Testis (tissue), 2 donors: ENCODE data around the gene AK9.
"Not testable (repeated sequence)": the region's sequence is repeated elsewhere in the genome, so short reads cannot be mapped to it uniquely, and the experiment has no call there.

Experiments
- CTCF ChIP-seq, 3 experiments: fragments of 450-650 bp in 2 of 3; fragments of 200-600 bp in 1 of 3; sonication (generic) in 1 of 3; IDR thresholded peaks; one replicate each; pipeline ENCODE4 v1.5.1; 2016 to 2019; ENCODE audit warnings: antibody characterized with exemption in 3 of 3, mild to moderate bottlenecking in 2 of 3, moderate library complexity in 1 of 3
- POLR2A ChIP-seq: fragments of 450-650 bp; IDR thresholded peaks from one replicate; pipeline ENCODE4 v1.6.1; 2017; ENCODE audit warnings: antibody characterized with exemption, mild to moderate bottlenecking, moderate library complexity

- not testable (repeated sequence) for TF ChIP-seq CTCF (IDR thresholded peaks at IDR 0.05); POLR2A
Measured at GRCh38 chr6:109569901-109570300, 121.1 kb downstream of the AK9 start.
